ENCODE data around the gene BDH2.

DNA sequence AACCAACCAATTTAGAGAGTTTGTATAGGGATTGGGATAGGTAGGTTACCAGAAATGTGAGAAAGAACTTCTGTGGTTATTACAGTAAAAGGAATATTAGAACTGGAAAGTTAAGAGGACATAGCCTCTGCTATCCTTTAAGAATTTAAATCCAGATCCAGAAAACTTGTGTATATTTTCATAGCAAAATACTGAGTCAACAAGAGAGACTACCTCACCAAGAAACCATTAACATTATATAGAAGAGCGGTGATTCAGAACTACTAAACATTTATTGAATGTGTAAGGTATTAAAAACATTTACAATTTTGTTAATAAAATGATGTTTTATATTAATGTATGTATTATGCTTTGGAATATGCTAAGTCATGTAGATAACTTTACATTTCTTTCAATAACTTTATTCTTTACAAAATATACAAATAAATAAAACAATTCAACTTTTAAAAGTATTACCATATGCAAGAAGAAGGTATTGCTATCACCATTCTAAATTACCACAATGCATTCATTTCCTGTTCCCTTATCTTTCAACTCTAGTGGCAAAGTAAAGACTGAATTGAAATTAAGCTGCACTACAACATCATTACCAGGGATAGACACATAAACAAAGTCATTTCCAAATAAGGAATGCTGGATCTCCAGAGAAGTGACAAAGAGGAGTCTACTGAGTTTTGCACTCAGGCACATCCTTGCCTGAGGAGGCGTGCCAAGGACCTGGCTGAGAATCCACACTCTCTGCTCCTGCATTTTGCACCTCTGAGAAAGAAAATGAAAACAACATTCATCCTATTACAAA, 6.1 kb upstream of the BDH2 start:
- TF ChIP-seq, protein P1, sequence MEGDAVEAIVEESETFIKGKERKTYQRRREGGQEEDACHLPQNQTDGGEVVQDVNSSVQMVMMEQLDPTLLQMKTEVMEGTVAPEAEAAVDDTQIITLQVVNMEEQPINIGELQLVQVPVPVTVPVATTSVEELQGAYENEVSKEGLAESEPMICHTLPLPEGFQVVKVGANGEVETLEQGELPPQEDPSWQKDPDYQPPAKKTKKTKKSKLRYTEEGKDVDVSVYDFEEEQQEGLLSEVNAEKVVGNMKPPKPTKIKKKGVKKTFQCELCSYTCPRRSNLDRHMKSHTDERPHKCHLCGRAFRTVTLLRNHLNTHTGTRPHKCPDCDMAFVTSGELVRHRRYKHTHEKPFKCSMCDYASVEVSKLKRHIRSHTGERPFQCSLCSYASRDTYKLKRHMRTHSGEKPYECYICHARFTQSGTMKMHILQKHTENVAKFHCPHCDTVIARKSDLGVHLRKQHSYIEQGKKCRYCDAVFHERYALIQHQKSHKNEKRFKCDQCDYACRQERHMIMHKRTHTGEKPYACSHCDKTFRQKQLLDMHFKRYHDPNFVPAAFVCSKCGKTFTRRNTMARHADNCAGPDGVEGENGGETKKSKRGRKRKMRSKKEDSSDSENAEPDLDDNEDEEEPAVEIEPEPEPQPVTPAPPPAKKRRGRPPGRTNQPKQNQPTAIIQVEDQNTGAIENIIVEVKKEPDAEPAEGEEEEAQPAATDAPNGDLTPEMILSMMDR (IDR thresholded peaks at IDR 0.05) = no peak
- no peak for TF ChIP-seq EP300 (IDR thresholded peaks at IDR 0.05; ENCODE audit: low read depth)

All from transverse colon (tissue), 3 donors.